A549 (cell line): Measurements from ENCODE around the gene TNS2. TPM values are rescaled to one million over a fixed set of nuclear protein-coding genes. Genes with fewer than 3 reads are reported as not detected.

Experiments used
- ATAC-seq, 2 experiments: fragments of 200-7000 bp in 1 of 2; fragments of >200 bp in 1 of 2; cut with Nextera tagmentation in 1 of 2; cut with Tn5 transposase in 1 of 2; 3 replicates each; pipeline versions ENCODE4 v1.8.0 to v1.9.1; 2018 to 2020; ENCODE audit warnings: mild to moderate bottlenecking in 1 of 2, moderate library complexity in 1 of 2
- CTCF ChIA-PET: fragments of 300-600 bp; sonication (Branson Sonifier 250); formaldehyde crosslinking; extraction: SDS; loops from one replicate; lab custom pipeline; 2021; ENCODE audit warnings: antibody characterized with exemption, inconsistent platforms; lab: Yijun Ruan, JAX
- POLR2A ChIA-PET: fragments of 350-600 bp; formaldehyde crosslinking; extraction: SDS; loops from one replicate; lab custom pipeline; 2021; ENCODE audit warnings: antibody characterized with exemption, inconsistent platforms; lab: Yijun Ruan, JAX
- DNase-seq, 2 experiments: peaks; one replicate each; pipeline versions ENCODE4 v3.0.0 to v3.0.0-alpha.2; 2011 to 2016; ENCODE audit warnings: low read depth in 1 of 2, low spot score in 1 of 2
- FAIRE-seq: peaks from 2 replicates; lab custom pipeline; 2011; peaks lifted over from hg19 to GRCh38; lab: Jason Lieb, UNC
- H3K27ac ChIP-seq, 2 experiments: fragments of >200 bp; sonication (Bioruptor Twin); formaldehyde crosslinking; 3 replicates each; pipeline ENCODE4 v1.5.1; 2016 to 2017
- H3K4me1 ChIP-seq: fragments of >200 bp; sonication (Bioruptor Twin); formaldehyde crosslinking; 3 replicates; pipeline ENCODE4 v1.6.1; 2016
- H3K4me2 ChIP-seq: fragments of >200 bp; sonication (Bioruptor Twin); formaldehyde crosslinking; 3 replicates; pipeline ENCODE4 v1.6.1; 2016
- H3K4me3 ChIP-seq: fragments of >200 bp; sonication (Bioruptor Twin); formaldehyde crosslinking; 3 replicates; pipeline ENCODE4 v1.5.1; 2016
- H3K9me3 ChIP-seq: fragments of >200 bp; sonication (Bioruptor Twin); formaldehyde crosslinking; 3 replicates; pipeline ENCODE4 v1.6.1; 2016
- BCL3 ChIP-seq: fragments of >200 bp; sonication (Bioruptor Twin); formaldehyde crosslinking; IDR thresholded peaks from 3 replicates; pipeline ENCODE4 v1.6.1; 2016
- HOXB13 ChIP-seq: fragments of 250-450 bp; sonication (Bioruptor Pico); IDR thresholded peaks from 2 replicates; pipeline ENCODE4 v1.5.0; 2020; ENCODE audit warnings: low read depth, mild to moderate bottlenecking, moderate library complexity
- JUNB ChIP-seq: fragments of >200 bp; sonication (Bioruptor Twin); formaldehyde crosslinking; IDR thresholded peaks from 2 replicates; pipeline ENCODE4 v1.6.1; 2016
- MAX ChIP-seq: IDR thresholded peaks from 2 replicates; pipeline ENCODE4 v1.6.1; 2012
- NR3C1 ChIP-seq: fragments of >200 bp; sonication (Bioruptor Twin); formaldehyde crosslinking; IDR thresholded peaks from 3 replicates; pipeline ENCODE4 v1.6.1; 2017
- PBX3 ChIP-seq: IDR thresholded peaks from 2 replicates; pipeline ENCODE4 v1.6.1; 2012
- RAD21 ChIP-seq, 2 experiments: fragments of >200 bp in 1 of 2; sonication (Bioruptor Twin) in 1 of 2; formaldehyde crosslinking in 1 of 2; IDR thresholded peaks in 1 of 2; conservative IDR thresholded peaks in 1 of 2; 2 replicates in 1 of 2; 3 replicates in 1 of 2; pipeline ENCODE4 v1.6.1; 2012 to 2018; ENCODE audit warnings: inconsistent platforms in 1 of 2
- RNF2 ChIP-seq: fragments of 200-600 bp; sonication (generic); IDR thresholded peaks from 2 replicates; pipeline ENCODE4 v1.6.1; 2016; ENCODE audit warnings: low read depth, mild to moderate bottlenecking, antibody characterized with exemption, moderate library complexity, borderline replicate concordance
- SMC3 ChIP-seq: fragments of >200 bp; sonication (Bioruptor Twin); formaldehyde crosslinking; IDR thresholded peaks from 3 replicates; pipeline ENCODE4 v1.6.1; 2018; ENCODE audit warnings: inconsistent platforms
- WGBS: methylation state at CpG from one replicate; pipeline ENCODE4 v1.1.6; 2017; ENCODE audit errors: missing lambda C conversion rate; 5-methylcytosine and 5-hydroxymethylcytosine counted together
- polyA plus RNA-seq, 4 experiments: library from polyadenylated mRNA; depleted of rRNA in 3 of 4; stranded (reverse); fragments of >200 nt; fragmentation: RNase III in 1 of 4; extraction: RNeasy Plus Mini Kit Qiagen cat#74134 plus additional on column Dnase treatment in 1 of 4; gene quantifications; 2 replicates in 3 of 4; 3 replicates in 1 of 4; pipeline ENCODE4 v1.2.3, GENCODE V29; 2011 to 2017
- TF ChIP-seq, protein P1 (sequence below): fragments of >200 bp; sonication (Bioruptor Twin); formaldehyde crosslinking; IDR thresholded peaks from 2 replicates; pipeline ENCODE4 v1.6.1; 2016
- TF ChIP-seq, protein P2 (sequence below): fragments of >200 bp; sonication (Bioruptor Twin); formaldehyde crosslinking; IDR thresholded peaks from 3 replicates; pipeline ENCODE4 v1.5.1; 2016

TNS2 gene
- polyA plus RNA-seq, 2 of the 4 experiments (the other 2 are of a cell fraction): 11.5 to 15.3 TPM

GRCh38 chr12:53060721-53061276, 10.9 kb downstream of the TNS2 start:
- TF ChIP-seq BCL3 (0 out of 3 replicates have a peak, but pooled peaks have one; percentile 14), HOXB13 (CRISPR knock-in tag) (no peak), JUNB (no peak), NR3C1 (no peak)
- TF ChIP-seq, protein P1, sequence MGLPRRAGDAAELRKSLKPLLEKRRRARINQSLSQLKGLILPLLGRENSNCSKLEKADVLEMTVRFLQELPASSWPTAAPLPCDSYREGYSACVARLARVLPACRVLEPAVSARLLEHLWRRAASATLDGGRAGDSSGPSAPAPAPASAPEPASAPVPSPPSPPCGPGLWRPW: no peak
- TF ChIP-seq, all 56 proteins: peak for 1
- CTCF ChIA-PET: interaction anchor here (0.9 to 45.5 kb wide), 9 partner anchors 11 to 218 kb away, joined by 3 to 1424 read pairs (median 4); partner anchors contain the start of genes IGFBP6, SOAT2, SPRYD3 and TNS2

GRCh38 chr12:53061404-53062010, 11.6 kb downstream of the TNS2 start:
- 53% methylated on average over 5 of the region's 5 CpGs for WGBS
- no peak for FAIRE-seq

More at GRCh38 chr12:53060721-53061276, 10.9 kb downstream of the TNS2 start:
- peak overlapping the region in 1 of 2 experiments; percentile 66; a peak in 2 of 6 replicates for H3K27ac ChIP-seq
- POLR2A ChIA-PET: interaction anchor here (1.2 to 1.7 kb wide), 4 partner anchors 10 to 37 kb away, joined by 3 to 11 read pairs (median 6); partner anchors contain the start of genes IGFBP6 and SPRYD3
- no peaks in the 10 kb centered on the region for H3K9me3 ChIP-seq
- WGBS: 88% methylated on average over 17 of the region's 18 CpGs
- DNase-seq (no peak), FAIRE-seq (no peak), ATAC-seq (no peak)
- H3K4me1 ChIP-seq: peaks cover 35% of the 10 kb centered on the region
- H3K4me2 ChIP-seq: peak overlapping the region; percentile 56
- no peak overlapping the region for H3K4me3 ChIP-seq

More at GRCh38 chr12:53061404-53062010, 11.6 kb downstream of the TNS2 start:
- H3K27ac ChIP-seq: peak overlapping the region in 1 of 2 experiments; percentile 66; a peak in 3 of 6 replicates
- TF ChIP-seq, protein P2, sequence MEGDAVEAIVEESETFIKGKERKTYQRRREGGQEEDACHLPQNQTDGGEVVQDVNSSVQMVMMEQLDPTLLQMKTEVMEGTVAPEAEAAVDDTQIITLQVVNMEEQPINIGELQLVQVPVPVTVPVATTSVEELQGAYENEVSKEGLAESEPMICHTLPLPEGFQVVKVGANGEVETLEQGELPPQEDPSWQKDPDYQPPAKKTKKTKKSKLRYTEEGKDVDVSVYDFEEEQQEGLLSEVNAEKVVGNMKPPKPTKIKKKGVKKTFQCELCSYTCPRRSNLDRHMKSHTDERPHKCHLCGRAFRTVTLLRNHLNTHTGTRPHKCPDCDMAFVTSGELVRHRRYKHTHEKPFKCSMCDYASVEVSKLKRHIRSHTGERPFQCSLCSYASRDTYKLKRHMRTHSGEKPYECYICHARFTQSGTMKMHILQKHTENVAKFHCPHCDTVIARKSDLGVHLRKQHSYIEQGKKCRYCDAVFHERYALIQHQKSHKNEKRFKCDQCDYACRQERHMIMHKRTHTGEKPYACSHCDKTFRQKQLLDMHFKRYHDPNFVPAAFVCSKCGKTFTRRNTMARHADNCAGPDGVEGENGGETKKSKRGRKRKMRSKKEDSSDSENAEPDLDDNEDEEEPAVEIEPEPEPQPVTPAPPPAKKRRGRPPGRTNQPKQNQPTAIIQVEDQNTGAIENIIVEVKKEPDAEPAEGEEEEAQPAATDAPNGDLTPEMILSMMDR: peak; percentile 44
- TF ChIP-seq RNF2 (no peak), SMC3 (peak; percentile 52), PBX3 (peak; percentile 59; the same call in 1 of the 2 replicates), RAD21 (conservative IDR thresholded peaks at IDR 0.05 in 1 of 2, IDR thresholded peaks at IDR 0.05 in 1 of 2) (peak; percentile 55 to 56), MAX (0 out of 2 replicates have a peak, but pooled peaks have one; percentile 22)
- TF ChIP-seq, all 56 proteins: peak for 5
- ChIA-PET CTCF (interaction anchor here (1.0 to 45.5 kb wide), 12 partner anchors 11 to 181 kb away, joined by 3 to 1424 read pairs (median 4); partner anchors contain the start of genes IGFBP6, SOAT2, SPRYD3 and TNS2), POLR2A (interaction anchor here (0.6 to 2.9 kb wide), 7 partner anchors 8 to 37 kb away, joined by 3 to 11 read pairs (median 6); partner anchors contain the start of genes IGFBP6 and SPRYD3)
- H3K4me2 ChIP-seq: peak overlapping the region; percentile 56
- peak; percentile 55 to 77 for DNase-seq
- H3K4me3 ChIP-seq: no peak overlapping the region
- H3K4me1 ChIP-seq: peaks cover 40% of the 10 kb centered on the region
- no peaks in the 10 kb centered on the region for H3K9me3 ChIP-seq
- peak; percentile 38 to 63 for ATAC-seq
